ENCODE results near the gene SLC35G3. TPM values are rescaled to one million over a fixed set of nuclear protein-coding genes. Genes with fewer than 3 reads are reported as not detected.

Gene SLC35G3
- total RNA-seq, 2 donors from 2014 or later: not detected

DNA sequence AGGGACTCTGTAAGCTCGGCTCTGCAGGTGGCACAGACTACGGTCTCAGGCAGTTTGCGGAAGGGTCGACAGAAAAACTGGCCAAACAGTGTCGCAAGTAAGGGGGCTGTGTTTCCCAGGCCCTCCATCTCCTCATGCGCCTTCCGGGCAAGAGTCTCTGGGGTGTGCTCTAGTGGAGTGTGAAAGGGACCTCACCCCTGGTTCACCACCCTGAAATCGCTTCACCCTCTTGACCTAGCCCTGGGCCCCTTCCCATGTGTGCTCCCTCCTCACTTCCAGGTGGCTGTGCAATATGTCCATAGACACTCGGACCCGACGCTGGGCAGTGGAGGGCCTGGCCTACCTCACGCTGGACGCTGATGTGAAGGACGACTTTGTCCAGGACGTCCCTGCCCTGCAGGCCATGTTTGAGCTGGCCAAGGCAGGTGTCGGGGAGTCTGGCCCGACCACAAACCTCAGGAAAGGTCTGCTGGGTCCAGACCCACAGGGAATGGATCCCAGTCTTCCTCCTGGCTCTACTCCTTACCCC lies 24.3 kb downstream of the SLC35G3 start:
- H3K4me3 ChIP-seq: no peak overlapping the region
- no peaks in the 10 kb centered on the region for H3K9me3 ChIP-seq
- DNase-seq: no peak
- no peaks in the 10 kb centered on the region for H3K4me1 ChIP-seq
- intact Hi-C loops (cut with DNase I): loop anchor here (10.0 kb wide), 1 partner anchor 365 kb away; the partner anchor contains the start of gene SLFN12L
- TF ChIP-seq, protein P1, sequence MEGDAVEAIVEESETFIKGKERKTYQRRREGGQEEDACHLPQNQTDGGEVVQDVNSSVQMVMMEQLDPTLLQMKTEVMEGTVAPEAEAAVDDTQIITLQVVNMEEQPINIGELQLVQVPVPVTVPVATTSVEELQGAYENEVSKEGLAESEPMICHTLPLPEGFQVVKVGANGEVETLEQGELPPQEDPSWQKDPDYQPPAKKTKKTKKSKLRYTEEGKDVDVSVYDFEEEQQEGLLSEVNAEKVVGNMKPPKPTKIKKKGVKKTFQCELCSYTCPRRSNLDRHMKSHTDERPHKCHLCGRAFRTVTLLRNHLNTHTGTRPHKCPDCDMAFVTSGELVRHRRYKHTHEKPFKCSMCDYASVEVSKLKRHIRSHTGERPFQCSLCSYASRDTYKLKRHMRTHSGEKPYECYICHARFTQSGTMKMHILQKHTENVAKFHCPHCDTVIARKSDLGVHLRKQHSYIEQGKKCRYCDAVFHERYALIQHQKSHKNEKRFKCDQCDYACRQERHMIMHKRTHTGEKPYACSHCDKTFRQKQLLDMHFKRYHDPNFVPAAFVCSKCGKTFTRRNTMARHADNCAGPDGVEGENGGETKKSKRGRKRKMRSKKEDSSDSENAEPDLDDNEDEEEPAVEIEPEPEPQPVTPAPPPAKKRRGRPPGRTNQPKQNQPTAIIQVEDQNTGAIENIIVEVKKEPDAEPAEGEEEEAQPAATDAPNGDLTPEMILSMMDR (IDR thresholded peaks at IDR 0.05): no peak
- H3K27me3 ChIP-seq: no peaks in the 10 kb centered on the region
- no peaks in the 10 kb centered on the region for H3K36me3 ChIP-seq
- H3K27ac ChIP-seq: no peak overlapping the region
- no peak overlapping the region for H3K9ac ChIP-seq (ENCODE audit: low read depth in 2 of 2, low read length in 2 of 2)

- H3K4me3 ChIP-seq: no peak overlapping the region
- no peaks in the 10 kb centered on the region for H3K9me3 ChIP-seq
- no peaks in the 10 kb centered on the region for H3K4me1 ChIP-seq
- no peaks in the 10 kb centered on the region for H3K36me3 ChIP-seq
- H3K27ac ChIP-seq: no peak overlapping the region
- H3K9ac ChIP-seq (ENCODE audit: low read depth in 2 of 2, low read length in 2 of 2): no peak overlapping the region
- H3K27me3 ChIP-seq: no peaks in the 10 kb centered on the region
- DNase-seq: no peak
- intact Hi-C loops (cut with DNase I): no loop called here
- TF ChIP-seq, protein P1 (IDR thresholded peaks at IDR 0.05): no peak
Observed at GRCh38 chr17:35167666-35168065, 26.5 kb downstream of the SLC35G3 start.

DNA sequence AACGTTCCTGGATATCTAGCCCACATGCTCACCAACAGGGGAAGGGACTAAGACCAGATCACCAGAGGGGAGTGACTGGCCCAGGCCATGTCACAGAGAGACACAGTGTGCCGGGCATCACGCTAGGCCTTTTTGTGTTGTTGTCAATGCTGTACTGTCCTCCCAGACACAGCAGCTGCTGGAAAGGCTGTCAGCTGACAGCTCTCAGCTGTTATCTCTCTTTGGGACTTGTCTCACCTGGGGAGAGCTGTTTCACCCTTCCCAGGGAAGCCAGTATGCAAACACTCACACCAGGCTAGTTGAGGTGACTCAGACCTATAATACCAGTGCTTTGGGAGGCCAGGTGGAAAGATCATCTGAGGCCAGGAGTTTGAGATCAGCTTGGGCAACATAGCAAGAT lies 27.1 kb downstream of the SLC35G3 start:
- no peak overlapping the region for H3K9ac ChIP-seq (ENCODE audit: low read depth in 2 of 2, low read length in 2 of 2)
- TF ChIP-seq, protein P1 (IDR thresholded peaks at IDR 0.05): no peak
- no peaks in the 10 kb centered on the region for H3K4me1 ChIP-seq
- H3K27me3 ChIP-seq: no peaks in the 10 kb centered on the region
- H3K4me3 ChIP-seq: no peak overlapping the region
- H3K36me3 ChIP-seq: no peaks in the 10 kb centered on the region
- H3K9me3 ChIP-seq: no peaks in the 10 kb centered on the region
- DNase-seq: no peak
- intact Hi-C loops (cut with DNase I): no loop called here
- H3K27ac ChIP-seq: no peak overlapping the region

DNA sequence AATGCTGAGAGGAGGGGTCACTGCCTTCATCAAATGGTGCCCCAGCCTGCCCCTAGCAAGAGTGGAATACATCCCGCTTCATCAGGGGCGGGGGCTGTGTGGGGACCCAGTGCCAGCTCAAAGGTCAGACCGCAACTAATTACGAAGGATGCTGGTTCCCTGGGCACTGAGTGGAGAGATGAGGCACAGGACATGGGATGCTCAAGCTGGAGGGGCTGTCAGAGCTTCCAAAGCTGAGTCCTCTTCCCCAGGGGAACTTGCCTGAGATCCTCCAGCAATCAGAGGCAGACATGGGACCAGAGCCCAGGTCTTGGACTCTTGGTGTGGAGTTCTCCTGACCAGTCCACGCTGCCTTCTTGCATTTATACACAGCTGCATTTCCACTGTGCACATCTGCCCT lies 27.7 kb downstream of the SLC35G3 start:
- Histone ChIP-seq H3K9me3 (no peaks in the 10 kb centered on the region), H3K36me3 (no peaks in the 10 kb centered on the region), H3K27ac (no peak overlapping the region), H3K9ac (ENCODE audit: low read depth in 2 of 2, low read length in 2 of 2) (no peak overlapping the region), H3K27me3 (no peaks in the 10 kb centered on the region), H3K4me3 (no peak overlapping the region), H3K4me1 (no peaks in the 10 kb centered on the region)
- no peak for DNase-seq
- intact Hi-C loops (cut with DNase I): no loop called here
- TF ChIP-seq, protein P1 (IDR thresholded peaks at IDR 0.05): no peak

DNA sequence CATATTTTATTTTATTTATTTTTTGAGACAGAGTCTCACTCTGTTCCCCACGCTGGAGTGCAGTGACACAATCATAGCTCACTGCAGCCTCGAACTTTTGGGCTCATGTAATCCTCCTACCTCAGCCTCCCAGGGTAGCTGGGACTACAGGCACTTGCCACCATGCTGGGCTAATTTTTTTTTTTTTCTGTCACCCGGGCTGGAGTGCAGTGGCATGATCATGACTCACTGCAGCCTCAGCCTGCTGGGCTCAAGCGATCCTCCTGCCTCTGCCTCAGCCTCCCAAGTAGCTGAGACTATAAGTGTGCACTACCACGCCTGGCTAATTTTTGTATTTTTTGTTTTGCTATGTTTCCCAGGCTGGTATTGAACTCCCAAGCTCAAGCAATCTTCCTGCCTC lies 29.5 kb downstream of the SLC35G3 start:
- no peaks in the 10 kb centered on the region for H3K9me3 ChIP-seq
- intact Hi-C loops (cut with DNase I): no loop called here
- H3K4me1 ChIP-seq: no peaks in the 10 kb centered on the region
- H3K9ac ChIP-seq (ENCODE audit: low read depth in 2 of 2, low read length in 2 of 2): no peak overlapping the region
- no peak overlapping the region for H3K4me3 ChIP-seq
- DNase-seq: no peak
- no peaks in the 10 kb centered on the region for H3K27me3 ChIP-seq
- TF ChIP-seq, protein P1 (IDR thresholded peaks at IDR 0.05): no peak
- H3K27ac ChIP-seq: no peak overlapping the region
- no peaks in the 10 kb centered on the region for H3K36me3 ChIP-seq
